ENCODE measurements around the gene ADAM19.

- TF ChIP-seq CTCF (conservative IDR thresholded peaks at IDR 0.05; ENCODE audit: low read length) (no peak), EZH2phosphoT487 (IDR thresholded peaks at IDR 0.05; ENCODE audit: borderline replicate concordance, low read depth, low read length) (no peak)
Observed at GRCh38 chr5:157463621-157464518, 111.7 kb downstream of the ADAM19 start.
